Measurements from ENCODE around the gene COL9A3. TPM values are rescaled to one million over a fixed set of nuclear protein-coding genes. Genes with fewer than 3 reads are reported as not detected.

Gene COL9A3
- total RNA-seq, 1 donor from 2014 or later, result 2.1 TPM

GRCh38 chr20:62772990-62773844 lies 43.6 kb upstream of the COL9A3 start:
- Histone ChIP-seq H3K4me3 (no peak overlapping the region), H3K9me3 (replicated peaks) (no peaks in the 10 kb centered on the region), H3K36me3 (no peaks in the 10 kb centered on the region), H3K27ac (replicated peaks) (no peak overlapping the region), H3K4me1 (peaks cover 14% of the 10 kb centered on the region), H3K27me3 (ENCODE audit: low read depth) (peaks cover 58% of the 10 kb centered on the region)
- intact Hi-C loops (cut with micrococcal nuclease), result no loop called here
- no peak for DNase-seq
- TF ChIP-seq CTCF (IDR thresholded peaks at IDR 0.05; ENCODE audit: borderline replicate concordance), result no peak

- Histone ChIP-seq H3K9me3 (replicated peaks) (no peaks in the 10 kb centered on the region), H3K36me3 (no peaks in the 10 kb centered on the region), H3K4me1 (peaks cover 5% of the 10 kb centered on the region), H3K4me3 (no peak overlapping the region), H3K27ac (replicated peaks) (no peak overlapping the region), H3K27me3 (ENCODE audit: low read depth) (peaks cover 62% of the 10 kb centered on the region)
- no peak for TF ChIP-seq CTCF (IDR thresholded peaks at IDR 0.05; ENCODE audit: borderline replicate concordance)
- intact Hi-C loops (cut with micrococcal nuclease), result no loop called here
- DNase-seq, result no peak
These were observed 42.8 kb upstream of the COL9A3 start for GRCh38 chr20:62773845-62774714.

GRCh38 chr20:62774762-62775161 lies 42.1 kb upstream of the COL9A3 start:
- no peak for DNase-seq
- no peaks in the 10 kb centered on the region for H3K36me3 ChIP-seq
- no peak overlapping the region for H3K4me3 ChIP-seq
- no peaks in the 10 kb centered on the region for H3K9me3 ChIP-seq (replicated peaks)
- no peak for TF ChIP-seq CTCF (IDR thresholded peaks at IDR 0.05; ENCODE audit: borderline replicate concordance)
- H3K27ac ChIP-seq (replicated peaks), result no peak overlapping the region
- peaks cover 4% of the 10 kb centered on the region for H3K4me1 ChIP-seq
- intact Hi-C loops (cut with micrococcal nuclease), result no loop called here
- H3K27me3 ChIP-seq (ENCODE audit: low read depth), result peaks cover 66% of the 10 kb centered on the region

GRCh38 chr20:62775206-62775605 lies 41.6 kb upstream of the COL9A3 start:
- Histone ChIP-seq H3K4me1 (peaks cover 4% of the 10 kb centered on the region), H3K36me3 (no peaks in the 10 kb centered on the region), H3K27me3 (ENCODE audit: low read depth) (peaks cover 66% of the 10 kb centered on the region), H3K4me3 (no peak overlapping the region), H3K9me3 (replicated peaks) (no peaks in the 10 kb centered on the region), H3K27ac (replicated peaks) (no peak overlapping the region)
- DNase-seq, result no peak
- no peak for TF ChIP-seq CTCF (IDR thresholded peaks at IDR 0.05; ENCODE audit: borderline replicate concordance)
- intact Hi-C loops (cut with micrococcal nuclease), result no loop called here

GRCh38 chr20:62776035-62776691 lies 40.7 kb upstream of the COL9A3 start:
- no peak for DNase-seq
- TF ChIP-seq CTCF (IDR thresholded peaks at IDR 0.05; ENCODE audit: borderline replicate concordance), result no peak
- Histone ChIP-seq H3K27ac (replicated peaks) (no peak overlapping the region), H3K4me3 (no peak overlapping the region), H3K9me3 (replicated peaks) (no peaks in the 10 kb centered on the region), H3K27me3 (ENCODE audit: low read depth) (peaks cover 56% of the 10 kb centered on the region), H3K4me1 (peaks cover 4% of the 10 kb centered on the region), H3K36me3 (no peaks in the 10 kb centered on the region)
- intact Hi-C loops (cut with micrococcal nuclease), result no loop called here

Measured in left ventricle myocardium inferior (tissue), 1 donor.